Measurements from ENCODE around the gene ELMOD1. TPM values are rescaled to one million over a fixed set of nuclear protein-coding genes. Genes with fewer than 3 reads are reported as not detected.

Gene ELMOD1
- total and polyA plus RNA-seq, 12 donors, result 0.10 to 1.0 (median 0.30) TPM; not detected in 1

- intact Hi-C loops (cut with DNase I), result no loop called here
- DNase-seq, result no peak
- 93 to 99% methylated on average over 2 of the region's 2 CpGs for WGBS, 2 donors
- ATAC-seq, result no peak
- no peak overlapping the region for H3K4me3 ChIP-seq
- no peaks in the 10 kb centered on the region for H3K9me3 ChIP-seq
- H3K36me3 ChIP-seq, result no peaks in the 10 kb centered on the region
- no peak overlapping the region for H3K27ac ChIP-seq
- no peaks in the 10 kb centered on the region for H3K4me1 ChIP-seq
- TF ChIP-seq, protein P1, sequence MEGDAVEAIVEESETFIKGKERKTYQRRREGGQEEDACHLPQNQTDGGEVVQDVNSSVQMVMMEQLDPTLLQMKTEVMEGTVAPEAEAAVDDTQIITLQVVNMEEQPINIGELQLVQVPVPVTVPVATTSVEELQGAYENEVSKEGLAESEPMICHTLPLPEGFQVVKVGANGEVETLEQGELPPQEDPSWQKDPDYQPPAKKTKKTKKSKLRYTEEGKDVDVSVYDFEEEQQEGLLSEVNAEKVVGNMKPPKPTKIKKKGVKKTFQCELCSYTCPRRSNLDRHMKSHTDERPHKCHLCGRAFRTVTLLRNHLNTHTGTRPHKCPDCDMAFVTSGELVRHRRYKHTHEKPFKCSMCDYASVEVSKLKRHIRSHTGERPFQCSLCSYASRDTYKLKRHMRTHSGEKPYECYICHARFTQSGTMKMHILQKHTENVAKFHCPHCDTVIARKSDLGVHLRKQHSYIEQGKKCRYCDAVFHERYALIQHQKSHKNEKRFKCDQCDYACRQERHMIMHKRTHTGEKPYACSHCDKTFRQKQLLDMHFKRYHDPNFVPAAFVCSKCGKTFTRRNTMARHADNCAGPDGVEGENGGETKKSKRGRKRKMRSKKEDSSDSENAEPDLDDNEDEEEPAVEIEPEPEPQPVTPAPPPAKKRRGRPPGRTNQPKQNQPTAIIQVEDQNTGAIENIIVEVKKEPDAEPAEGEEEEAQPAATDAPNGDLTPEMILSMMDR (IDR thresholded peaks at IDR 0.05), result no peak
- peaks cover 0 to 6% (median 0%) of the 10 kb centered on the region in 7 donors for H3K27me3 ChIP-seq
Measured at GRCh38 chr11:107646783-107647182, 55.8 kb downstream of the ELMOD1 start.

DNA sequence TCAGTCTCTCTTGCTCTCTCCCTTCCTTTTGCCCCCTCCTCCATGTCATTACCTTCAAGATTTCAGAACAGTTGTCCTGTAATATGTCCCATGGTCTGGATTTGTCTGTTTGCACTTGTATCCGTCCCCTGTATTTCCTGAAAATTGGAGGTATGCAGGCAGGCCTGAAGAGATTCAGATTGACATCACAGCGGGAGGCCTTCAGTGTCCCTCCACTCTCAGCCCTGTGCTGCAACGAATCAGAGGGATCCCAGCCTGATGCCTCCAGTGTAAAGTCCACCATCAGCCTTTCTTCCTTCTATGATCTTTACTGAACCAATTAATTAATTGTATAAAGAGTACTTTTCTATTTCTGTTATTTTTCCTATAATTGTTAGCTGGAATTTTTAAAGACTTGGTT lies 57.3 kb downstream of the ELMOD1 start:
- Histone ChIP-seq H3K4me1 (no peaks in the 10 kb centered on the region), H3K9me3 (no peaks in the 10 kb centered on the region), H3K27me3 (peaks cover 0 to 11% (median 0%) of the 10 kb centered on the region in 7 donors), H3K36me3 (no peaks in the 10 kb centered on the region), H3K4me3 (no peak overlapping the region), H3K27ac (no peak overlapping the region)
- DNase-seq (no peak), ATAC-seq (no peak)
- 64 to 67% methylated on average over 3 of the region's 3 CpGs for WGBS, 2 donors
- intact Hi-C loops (cut with DNase I), result no loop called here
- TF ChIP-seq, protein P1 (IDR thresholded peaks at IDR 0.05), result no peak

- Histone ChIP-seq H3K9me3 (no peaks in the 10 kb centered on the region), H3K27me3 (peaks cover 0 to 11% (median 0%) of the 10 kb centered on the region in 7 donors), H3K27ac (no peak overlapping the region), H3K4me1 (peaks cover 0 to 4% (median 0%) of the 10 kb centered on the region in 9 donors), H3K36me3 (no peaks in the 10 kb centered on the region), H3K4me3 (no peak overlapping the region)
- intact Hi-C loops (cut with DNase I), result loop anchor here in 1 of 10 donors (5.0 kb wide), 1 partner anchor 1026 kb away; no protein-coding TSS in a partner anchor
- ATAC-seq (no peak), DNase-seq (no peak)
- TF ChIP-seq, protein P1 (IDR thresholded peaks at IDR 0.05), result no peak
- 71 to 73% methylated on average over 4 of the region's 4 CpGs for WGBS, 2 donors
Measured at GRCh38 chr11:107651672-107652071, 60.7 kb downstream of the ELMOD1 start.

GRCh38 chr11:107653076-107653475 lies 62.1 kb downstream of the ELMOD1 start:
- intact Hi-C loops (cut with DNase I), result loop anchor here in 1 of 10 donors (5.0 kb wide), 1 partner anchor 1024 kb away; no protein-coding TSS in a partner anchor
- no peak for ATAC-seq
- Histone ChIP-seq H3K9me3 (no peaks in the 10 kb centered on the region), H3K27me3 (peaks cover 0 to 11% (median 4%) of the 10 kb centered on the region in 7 donors), H3K4me3 (no peak overlapping the region), H3K27ac (no peak overlapping the region), H3K36me3 (no peaks in the 10 kb centered on the region), H3K4me1 (peaks cover 0 to 4% (median 0%) of the 10 kb centered on the region in 9 donors)
- no peak for DNase-seq
- TF ChIP-seq, protein P1 (IDR thresholded peaks at IDR 0.05), result no peak
- 47 to 80% methylated on average over 1 of the region's 1 CpG for WGBS, 2 donors
